Testis (tissue), 3 donors: ENCODE data around the gene PPP1R13B. TPM values are rescaled to one million over a fixed set of nuclear protein-coding genes. Genes with fewer than 3 reads are reported as not detected.

Experiments used
- DNase-seq: peaks from one replicate; pipeline ENCODE4 v3.0.0-alpha.2; 2019
- H3K27ac ChIP-seq, 2 donors: fragments of 200-600 bp; sonication (generic); one replicate each; pipeline ENCODE4 v1.5.1; 2019
- H3K27me3 ChIP-seq: fragments of 200-600 bp; sonication (generic); one replicate; pipeline ENCODE4 v1.5.1; 2019
- H3K36me3 ChIP-seq: fragments of 200-600 bp; sonication (generic); one replicate; pipeline ENCODE4 v1.5.1; 2017; ENCODE audit warnings: low read depth; ENCODE audit errors: missing control alignments
- H3K4me1 ChIP-seq: fragments of 200-600 bp; sonication (generic); one replicate; pipeline ENCODE4 v1.5.1; 2019
- H3K4me3 ChIP-seq, 2 donors: fragments of 200-600 bp; sonication (generic); one replicate each; pipeline ENCODE4 v1.5.1; 2017 to 2019
- H3K9me3 ChIP-seq: fragments of 200-600 bp; sonication (generic); one replicate; pipeline ENCODE4 v1.5.1; 2017
- POLR2A ChIP-seq: fragments of 450-650 bp; IDR thresholded peaks from one replicate; pipeline ENCODE4 v1.6.1; 2017; ENCODE audit warnings: antibody characterized with exemption, mild to moderate bottlenecking, moderate library complexity
- WGBS, 2 donors: methylation state at CpG; one replicate each; pipeline ENCODE4 v1.1.5; 2018; 5-methylcytosine and 5-hydroxymethylcytosine counted together
- intact Hi-C: fragments of 100-400 bp; cut with DNase I; formaldehyde crosslinking; loops from one replicate; pipeline ENCODE4 v1.15.1; 2023; ENCODE audit warnings: low total_unique reads
- polyA plus RNA-seq: library from polyadenylated mRNA; stranded (reverse); fragments of 350-450 nt; fragmentation: Illumina TruSeq; extraction: RNeasy Lipid Tissue Mini Kit (QIAGEN cat#74804); gene quantifications from one replicate; pipeline ENCODE4 v1.2.3, GENCODE V29; 2014; ENCODE audit warnings: low read depth, low replicate concordance; ENCODE audit not compliant: insufficient read depth
- total RNA-seq, 2 donors: library from RNA; depleted of rRNA; stranded (reverse); fragments of >200 nt; gene quantifications; one replicate each; pipeline ENCODE4 v1.2.3, GENCODE V29; 2016
- TF ChIP-seq, protein P1 (sequence below), 3 experiments: fragments of 450-650 bp in 2 of 3; fragments of 200-600 bp in 1 of 3; sonication (generic) in 1 of 3; IDR thresholded peaks; one replicate each; pipeline ENCODE4 v1.5.1; 2016 to 2019; ENCODE audit warnings: antibody characterized with exemption in 3 of 3, mild to moderate bottlenecking in 2 of 3, moderate library complexity in 1 of 3

The PPP1R13B gene
- total and polyA plus RNA-seq, 3 donors from 2014 or later = 73.1 to 89.2 (median 82.4) TPM

DNA sequence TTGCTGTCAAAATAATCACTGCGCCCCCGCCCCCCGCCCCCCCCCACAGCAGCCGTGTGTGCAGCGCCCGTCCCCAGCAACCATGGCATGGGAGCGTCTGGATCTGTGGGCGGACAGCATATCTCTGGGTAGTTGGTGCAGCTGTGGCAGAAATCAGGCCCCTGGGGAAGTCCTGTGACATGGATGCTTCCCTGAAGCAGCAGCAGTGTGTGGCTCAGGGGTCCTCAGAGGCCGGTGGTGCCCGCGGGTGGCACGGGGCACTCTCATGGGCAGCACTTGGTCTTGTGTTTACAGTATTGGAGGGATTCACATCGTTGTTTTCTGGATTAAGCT, 151.3 kb downstream of the PPP1R13B start:
- Histone ChIP-seq H3K36me3 (no peaks in the 10 kb centered on the region), H3K4me3 (no peak overlapping the region), H3K27ac (peak overlapping the region in 1 of 2 donors; percentile 30), H3K9me3 (no peaks in the 10 kb centered on the region), H3K4me1 (peaks cover 30% of the 10 kb centered on the region), H3K27me3 (no peaks in the 10 kb centered on the region)
- DNase-seq = no peak
- WGBS, 2 donors = 32 to 49% methylated on average over 10 of the region's 13 CpGs
- intact Hi-C loops = no loop called here
- TF ChIP-seq POLR2A = no peak
- TF ChIP-seq, protein P1, sequence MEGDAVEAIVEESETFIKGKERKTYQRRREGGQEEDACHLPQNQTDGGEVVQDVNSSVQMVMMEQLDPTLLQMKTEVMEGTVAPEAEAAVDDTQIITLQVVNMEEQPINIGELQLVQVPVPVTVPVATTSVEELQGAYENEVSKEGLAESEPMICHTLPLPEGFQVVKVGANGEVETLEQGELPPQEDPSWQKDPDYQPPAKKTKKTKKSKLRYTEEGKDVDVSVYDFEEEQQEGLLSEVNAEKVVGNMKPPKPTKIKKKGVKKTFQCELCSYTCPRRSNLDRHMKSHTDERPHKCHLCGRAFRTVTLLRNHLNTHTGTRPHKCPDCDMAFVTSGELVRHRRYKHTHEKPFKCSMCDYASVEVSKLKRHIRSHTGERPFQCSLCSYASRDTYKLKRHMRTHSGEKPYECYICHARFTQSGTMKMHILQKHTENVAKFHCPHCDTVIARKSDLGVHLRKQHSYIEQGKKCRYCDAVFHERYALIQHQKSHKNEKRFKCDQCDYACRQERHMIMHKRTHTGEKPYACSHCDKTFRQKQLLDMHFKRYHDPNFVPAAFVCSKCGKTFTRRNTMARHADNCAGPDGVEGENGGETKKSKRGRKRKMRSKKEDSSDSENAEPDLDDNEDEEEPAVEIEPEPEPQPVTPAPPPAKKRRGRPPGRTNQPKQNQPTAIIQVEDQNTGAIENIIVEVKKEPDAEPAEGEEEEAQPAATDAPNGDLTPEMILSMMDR (IDR thresholded peaks at IDR 0.05) = no peak

DNA sequence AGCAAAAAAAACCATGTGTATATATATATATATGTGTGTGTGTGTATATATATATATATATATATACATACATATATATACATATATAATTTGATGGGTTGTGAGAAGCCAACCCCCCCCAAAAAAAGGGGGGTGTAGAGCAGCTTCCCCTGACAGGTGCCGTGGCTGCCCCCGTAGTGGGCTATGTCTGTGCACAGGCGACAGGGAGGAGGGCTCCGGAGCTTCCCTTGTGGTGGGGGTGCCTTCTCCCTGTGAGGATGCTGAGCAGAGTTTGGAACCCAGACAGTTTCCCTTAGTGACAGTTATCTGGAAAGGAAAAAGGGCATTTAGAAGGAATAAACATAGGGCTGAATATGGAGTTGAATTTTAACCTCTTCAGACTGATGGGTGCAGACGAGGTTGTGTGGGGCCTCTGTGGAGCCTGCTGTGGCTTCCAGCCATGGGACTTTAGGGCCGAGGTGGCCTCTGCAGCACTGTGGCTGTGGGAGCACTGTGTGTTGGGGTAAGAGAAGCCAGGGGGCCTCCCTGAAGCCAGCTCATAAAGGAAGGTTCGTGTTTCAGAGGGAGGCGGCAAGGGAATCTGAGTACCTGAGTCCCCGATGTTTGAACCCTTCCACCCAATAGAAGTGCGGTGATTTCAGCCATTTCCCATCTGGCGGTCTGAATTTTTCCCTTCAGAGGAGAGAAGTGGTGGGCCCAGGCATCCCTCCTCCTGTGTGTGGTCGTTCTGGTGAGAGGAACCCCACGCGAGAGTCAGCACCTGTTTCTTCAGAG, 151.9 kb downstream of the PPP1R13B start:
- Histone ChIP-seq H3K4me3 (no peak overlapping the region), H3K27ac (no peak overlapping the region), H3K27me3 (no peaks in the 10 kb centered on the region), H3K4me1 (peaks cover 28% of the 10 kb centered on the region), H3K36me3 (no peaks in the 10 kb centered on the region), H3K9me3 (no peaks in the 10 kb centered on the region)
- intact Hi-C loops = no loop called here
- no peak for DNase-seq
- TF ChIP-seq POLR2A = no peak
- TF ChIP-seq, protein P1 (IDR thresholded peaks at IDR 0.05) = no peak
- 72 to 74% methylated on average over 14 of the region's 14 CpGs for WGBS, 2 donors

DNA sequence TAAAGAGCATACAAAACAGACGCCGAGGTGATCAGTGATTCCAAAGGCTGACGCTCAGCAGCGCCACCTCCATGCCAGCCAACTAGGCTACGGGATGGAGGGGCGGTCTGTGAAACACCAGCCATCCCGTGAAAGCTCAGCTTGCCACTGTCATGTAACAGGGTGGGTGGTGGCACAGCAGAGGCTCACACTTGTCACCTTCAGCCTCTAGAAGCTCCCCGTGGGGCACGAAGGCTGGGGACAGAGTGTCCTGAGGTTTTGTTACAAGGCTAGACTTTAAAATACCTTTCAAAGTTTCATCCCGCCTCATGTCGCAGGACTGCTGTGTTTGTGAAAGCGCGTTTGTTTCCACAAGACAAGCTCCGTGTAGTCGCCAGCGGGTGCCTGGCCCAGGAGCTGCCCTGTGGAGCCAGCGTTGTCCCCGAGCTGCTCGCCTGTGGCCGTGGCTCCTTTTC, 152.8 kb downstream of the PPP1R13B start:
- H3K36me3 ChIP-seq = no peaks in the 10 kb centered on the region
- 85 to 91% methylated on average over 20 of the region's 20 CpGs for WGBS, 2 donors
- H3K9me3 ChIP-seq = no peaks in the 10 kb centered on the region
- H3K27me3 ChIP-seq = no peaks in the 10 kb centered on the region
- intact Hi-C loops = no loop called here
- H3K4me1 ChIP-seq = peaks cover 26% of the 10 kb centered on the region
- no peak overlapping the region for H3K27ac ChIP-seq
- TF ChIP-seq, protein P1 (IDR thresholded peaks at IDR 0.05) = no peak
- no peak for TF ChIP-seq POLR2A
- H3K4me3 ChIP-seq = no peak overlapping the region
- DNase-seq = no peak

DNA sequence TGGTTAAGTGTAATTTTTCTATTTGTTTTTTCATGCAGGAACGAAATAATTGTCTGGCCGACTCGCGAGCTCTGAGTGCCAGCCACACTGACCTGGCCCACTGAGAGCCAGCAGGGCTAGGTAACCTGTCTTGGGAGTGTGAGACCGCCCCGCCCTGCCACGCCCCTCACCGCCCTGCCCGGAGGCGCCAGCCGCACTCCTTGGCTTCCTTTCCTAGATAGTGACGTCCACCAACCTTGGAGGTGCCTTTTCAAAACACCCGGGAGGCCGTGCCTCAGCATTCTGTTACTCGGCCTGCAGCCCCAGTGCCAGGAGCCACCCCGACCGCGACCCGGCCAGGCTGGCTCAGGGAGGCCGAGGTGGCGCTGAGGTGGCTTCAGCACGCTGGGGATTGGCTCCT, 153.9 kb downstream of the PPP1R13B start:
- Histone ChIP-seq H3K27ac (no peak overlapping the region), H3K4me3 (no peak overlapping the region), H3K9me3 (no peaks in the 10 kb centered on the region), H3K27me3 (no peaks in the 10 kb centered on the region), H3K36me3 (no peaks in the 10 kb centered on the region), H3K4me1 (peaks cover 34% of the 10 kb centered on the region)
- 90% methylated on average over 20 to 22 of the region's 22 CpGs for WGBS, 2 donors
- no peak for DNase-seq
- TF ChIP-seq, protein P1 (IDR thresholded peaks at IDR 0.05) = no peak
- TF ChIP-seq POLR2A = no peak
- intact Hi-C loops = no loop called here

DNA sequence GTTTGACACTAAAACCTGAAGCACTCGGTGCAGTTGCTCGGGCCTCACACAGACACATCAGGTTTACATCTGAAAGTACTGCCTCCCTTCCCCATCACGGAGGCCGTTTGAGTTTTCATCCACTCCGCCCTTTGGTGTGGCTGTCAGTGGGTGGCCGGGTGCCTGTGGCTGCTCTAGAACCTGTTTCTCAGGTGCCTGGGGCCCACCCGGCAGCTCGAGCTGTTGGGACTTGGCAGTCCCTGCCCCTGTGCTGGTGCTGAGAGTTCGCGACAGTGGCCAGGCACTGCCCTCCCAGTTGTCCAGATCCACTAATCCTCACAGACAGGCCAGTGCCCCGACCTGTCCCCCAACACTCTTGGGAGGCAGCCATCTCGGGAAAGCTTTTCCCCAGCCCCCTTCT, 154.5 kb downstream of the PPP1R13B start:
- WGBS, 2 donors = 88 to 91% methylated on average over 6 to 12 of the region's 12 CpGs
- peaks cover 34% of the 10 kb centered on the region for H3K4me1 ChIP-seq
- no peak overlapping the region for H3K27ac ChIP-seq
- intact Hi-C loops = no loop called here
- H3K4me3 ChIP-seq = no peak overlapping the region
- H3K36me3 ChIP-seq = no peaks in the 10 kb centered on the region
- H3K9me3 ChIP-seq = no peaks in the 10 kb centered on the region
- no peak for DNase-seq
- H3K27me3 ChIP-seq = no peaks in the 10 kb centered on the region
- no peak for TF ChIP-seq POLR2A
